GM10266 (cell line): Measurements from ENCODE around the gene SUGP1.

ENCODE experiments used
- DNase-seq: peaks from one replicate; pipeline ENCODE4 v3.0.0; 2012; ENCODE audit errors: extremely low spot score
- TF ChIP-seq, protein P1 (sequence below): IDR thresholded peaks from 2 replicates; pipeline ENCODE4 v1.5.1; 2012; ENCODE audit warnings: mild to moderate bottlenecking, low read depth; ENCODE audit not compliant: control insufficient read depth, insufficient read depth; ENCODE audit errors: missing control alignments

SUGP1 gene

DNA sequence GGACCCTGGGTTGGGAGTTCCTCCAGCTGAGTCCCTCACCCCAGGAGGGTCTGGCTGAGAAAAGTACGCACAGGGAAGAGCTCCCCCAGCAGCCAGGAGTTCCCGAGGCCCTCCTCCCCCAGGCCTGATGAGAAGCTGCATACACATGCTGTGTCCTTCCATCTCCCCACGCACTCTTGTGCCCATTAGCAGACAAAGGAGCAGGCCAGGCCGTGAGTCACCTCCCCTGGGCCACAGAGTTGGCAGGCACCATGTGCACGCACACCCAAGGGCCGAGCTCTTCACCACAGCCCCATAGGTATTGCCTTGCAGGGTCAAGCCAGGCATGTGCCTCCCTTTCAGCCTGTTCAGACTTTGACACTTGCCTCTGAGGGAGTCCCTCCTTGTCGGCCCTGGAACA lies 17.8 kb upstream of the SUGP1 start:
- TF ChIP-seq, protein P1, sequence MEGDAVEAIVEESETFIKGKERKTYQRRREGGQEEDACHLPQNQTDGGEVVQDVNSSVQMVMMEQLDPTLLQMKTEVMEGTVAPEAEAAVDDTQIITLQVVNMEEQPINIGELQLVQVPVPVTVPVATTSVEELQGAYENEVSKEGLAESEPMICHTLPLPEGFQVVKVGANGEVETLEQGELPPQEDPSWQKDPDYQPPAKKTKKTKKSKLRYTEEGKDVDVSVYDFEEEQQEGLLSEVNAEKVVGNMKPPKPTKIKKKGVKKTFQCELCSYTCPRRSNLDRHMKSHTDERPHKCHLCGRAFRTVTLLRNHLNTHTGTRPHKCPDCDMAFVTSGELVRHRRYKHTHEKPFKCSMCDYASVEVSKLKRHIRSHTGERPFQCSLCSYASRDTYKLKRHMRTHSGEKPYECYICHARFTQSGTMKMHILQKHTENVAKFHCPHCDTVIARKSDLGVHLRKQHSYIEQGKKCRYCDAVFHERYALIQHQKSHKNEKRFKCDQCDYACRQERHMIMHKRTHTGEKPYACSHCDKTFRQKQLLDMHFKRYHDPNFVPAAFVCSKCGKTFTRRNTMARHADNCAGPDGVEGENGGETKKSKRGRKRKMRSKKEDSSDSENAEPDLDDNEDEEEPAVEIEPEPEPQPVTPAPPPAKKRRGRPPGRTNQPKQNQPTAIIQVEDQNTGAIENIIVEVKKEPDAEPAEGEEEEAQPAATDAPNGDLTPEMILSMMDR: no peak
- no peak for DNase-seq

- TF ChIP-seq, protein P1: no peak
- DNase-seq: no peak
Observed at GRCh38 chr19:19337120-19337519, 16.8 kb upstream of the SUGP1 start.

- DNase-seq: no peak
- TF ChIP-seq, protein P1: no peak
Observed at GRCh38 chr19:19336597-19336996, 16.3 kb upstream of the SUGP1 start.

- TF ChIP-seq, protein P1: no peak
- no peak for DNase-seq
Observed at GRCh38 chr19:19335408-19336158, 15.3 kb upstream of the SUGP1 start.

GRCh38 chr19:19334989-19335344 lies 14.7 kb upstream of the SUGP1 start:
- TF ChIP-seq, protein P1: no peak
- DNase-seq: no peak

DNA sequence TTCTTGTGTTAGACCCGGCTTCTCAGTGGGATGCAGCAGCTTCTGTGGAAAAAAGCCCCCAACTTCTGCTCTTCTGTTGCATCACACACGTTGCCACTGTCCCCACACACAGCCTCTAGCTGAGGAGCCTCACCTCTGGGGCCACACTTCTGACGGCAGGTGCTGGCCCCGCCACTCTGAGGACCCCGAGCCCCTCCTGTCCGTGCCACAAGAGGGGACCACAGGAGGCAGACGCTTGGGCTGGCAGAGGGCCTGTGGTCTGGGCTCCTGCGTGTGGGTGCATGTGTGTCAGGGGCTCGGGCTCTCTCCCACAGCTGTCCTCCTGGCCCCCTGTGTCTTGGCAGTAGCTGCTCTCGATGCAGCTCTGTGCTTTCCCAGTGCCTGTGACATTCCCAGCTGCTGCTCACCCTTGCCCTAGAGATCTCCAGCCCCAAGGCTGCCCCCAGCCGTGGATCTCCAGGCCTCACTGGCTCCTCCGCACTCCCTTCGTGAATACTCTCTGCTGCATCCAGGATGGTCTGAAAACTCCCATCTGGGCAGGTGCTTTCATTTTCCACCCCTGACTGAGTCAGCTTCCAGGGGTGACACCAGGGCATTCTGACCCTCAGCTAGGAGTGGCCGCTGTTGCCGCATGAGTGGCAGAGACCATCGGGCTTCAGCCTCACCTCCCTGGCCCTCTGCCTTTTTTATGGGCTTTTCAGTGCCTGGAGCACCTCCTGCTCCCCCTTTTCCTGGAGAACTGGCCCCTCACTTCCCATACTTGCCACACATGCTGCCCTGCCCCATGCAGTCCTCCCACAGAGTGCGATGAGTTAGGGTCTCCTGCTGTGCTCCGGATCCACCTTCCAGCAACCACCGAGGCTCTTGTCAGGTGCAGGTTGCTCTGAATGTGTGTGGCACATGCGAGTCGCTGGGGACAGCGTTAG lies 14.0 kb upstream of the SUGP1 start:
- TF ChIP-seq, protein P1: no peak
- DNase-seq: no peak

GRCh38 chr19:19329126-19329525 lies 8.8 kb upstream of the SUGP1 start:
- TF ChIP-seq, protein P1: no peak
- no peak for DNase-seq
